H9 (cell line): ENCODE data around the gene IDUA. TPM values are rescaled to one million over a fixed set of nuclear protein-coding genes. Genes with fewer than 3 reads are reported as not detected.

Experiments
- DNase-seq: peaks from one replicate; pipeline ENCODE4 v3.0.0-alpha.2; 2017
- H2AFZ ChIP-seq: one replicate; pipeline ENCODE4 v1.6.1; 2013; ENCODE audit warnings: mild to moderate bottlenecking, low read length, control low read depth, moderate library complexity
- H2AK5ac ChIP-seq: 2 replicates; pipeline ENCODE4 v1.6.1; 2013; ENCODE audit warnings: low read length, control low read depth, mixed read lengths; ENCODE audit not compliant: insufficient read length
- H2BK120ac ChIP-seq: one replicate; pipeline ENCODE4 v1.6.1; 2013; ENCODE audit warnings: low read depth, mild to moderate bottlenecking, low read length, control low read depth, inconsistent platforms; ENCODE audit not compliant: poor library complexity, severe bottlenecking
- H2BK12ac ChIP-seq: 2 replicates; pipeline ENCODE4 v1.6.1; 2013; ENCODE audit warnings: low read length, control low read depth, mixed read lengths, low read depth; ENCODE audit not compliant: insufficient read length
- H2BK15ac ChIP-seq: 2 replicates; pipeline ENCODE4 v1.6.1; 2013; ENCODE audit warnings: low read depth, low read length, control low read depth
- H2BK20ac ChIP-seq: one replicate; pipeline ENCODE4 v1.6.1; 2013; ENCODE audit warnings: low read depth, mild to moderate bottlenecking, low read length, control low read depth, inconsistent platforms; ENCODE audit not compliant: poor library complexity, severe bottlenecking
- H2BK5ac ChIP-seq: 2 replicates; pipeline ENCODE4 v1.6.1; 2013; ENCODE audit warnings: low read length, control low read depth, mixed read lengths; ENCODE audit not compliant: insufficient read length
- H3K14ac ChIP-seq: 2 replicates; pipeline ENCODE4 v1.6.1; 2013; ENCODE audit warnings: low read length, control low read depth; ENCODE audit not compliant: insufficient read depth
- H3K18ac ChIP-seq: 2 replicates; pipeline ENCODE4 v1.6.1; 2013; ENCODE audit warnings: low read depth, mild to moderate bottlenecking, mixed read lengths, low read length, control low read depth; ENCODE audit not compliant: insufficient read length
- H3K23ac ChIP-seq: 2 replicates; pipeline ENCODE4 v1.6.1; 2013; ENCODE audit warnings: low read length, control low read depth, mixed read lengths, low read depth; ENCODE audit not compliant: insufficient read length
- H3K23me2 ChIP-seq: 2 replicates; pipeline ENCODE4 v1.6.1; 2013; ENCODE audit warnings: low read depth, mild to moderate bottlenecking, mixed read lengths, low read length, control low read depth; ENCODE audit not compliant: insufficient read length, poor library complexity, severe bottlenecking
- H3K27ac ChIP-seq: 2 replicates; pipeline ENCODE4 v1.5.1; 2013; ENCODE audit warnings: low read length, control low read depth, mixed read lengths, low read depth; ENCODE audit not compliant: insufficient read length
- H3K27me3 ChIP-seq: 2 replicates; pipeline ENCODE4 v1.6.1; 2013; ENCODE audit warnings: low read length, control low read depth, inconsistent platforms; ENCODE audit not compliant: insufficient read depth
- H3K4ac ChIP-seq: 2 replicates; pipeline ENCODE4 v1.6.1; 2013; ENCODE audit warnings: low read depth, mild to moderate bottlenecking, control low read depth, inconsistent platforms, low read length, moderate library complexity
- H3K4me1 ChIP-seq: 2 replicates; pipeline ENCODE4 v1.6.1; 2013; ENCODE audit warnings: low read length, control low read depth, inconsistent platforms; ENCODE audit not compliant: insufficient read depth
- H3K4me2 ChIP-seq: 2 replicates; pipeline ENCODE4 v1.6.1; 2013; ENCODE audit warnings: low read length, control low read depth, mixed read lengths; ENCODE audit not compliant: insufficient read length, insufficient read depth
- H3K56ac ChIP-seq: 2 replicates; pipeline ENCODE4 v1.6.1; 2013; ENCODE audit warnings: low read depth, mild to moderate bottlenecking, mixed read lengths, low read length, control low read depth; ENCODE audit not compliant: insufficient read length
- H3K79me1 ChIP-seq: 2 replicates; pipeline ENCODE4 v1.6.1; 2013; ENCODE audit warnings: low read depth, mild to moderate bottlenecking, moderate library complexity, low read length, control low read depth, inconsistent platforms; ENCODE audit not compliant: insufficient read depth, poor library complexity, severe bottlenecking
- H3K79me2 ChIP-seq: 2 replicates; pipeline ENCODE4 v1.6.1; 2013; ENCODE audit warnings: low read length, control low read depth, inconsistent platforms; ENCODE audit not compliant: insufficient read depth
- H3K9ac ChIP-seq: 2 replicates; pipeline ENCODE4 v1.6.1; 2013; ENCODE audit warnings: low read length, control low read depth, mixed read lengths; ENCODE audit not compliant: insufficient read length; ENCODE audit errors: extremely low read depth
- H3K9me3 ChIP-seq: one replicate; pipeline ENCODE4 v1.6.1; 2013; ENCODE audit warnings: low read depth, low read length, inconsistent platforms; ENCODE audit not compliant: control insufficient read depth
- H3T11ph ChIP-seq: one replicate; pipeline ENCODE4 v1.6.1; 2013; ENCODE audit warnings: mild to moderate bottlenecking, low read length, control low read depth, inconsistent platforms
- H4K20me1 ChIP-seq: one replicate; pipeline ENCODE4 v1.6.1; 2013; ENCODE audit not compliant: control insufficient read depth, insufficient read length, insufficient read depth
- H4K5ac ChIP-seq: 2 replicates; pipeline ENCODE4 v1.6.1; 2013; ENCODE audit warnings: low read depth, mild to moderate bottlenecking, mixed read lengths, low read length, control low read depth; ENCODE audit not compliant: insufficient read length
- H4K8ac ChIP-seq: replicated peaks from 2 replicates; pipeline ENCODE4 v1.6.1; 2013; ENCODE audit warnings: low read length, control low read depth, mixed read lengths, low read depth; ENCODE audit not compliant: insufficient read length
- H4K91ac ChIP-seq: 2 replicates; pipeline ENCODE4 v1.6.1; 2013; ENCODE audit warnings: low read depth, mild to moderate bottlenecking, moderate library complexity, mixed read lengths, low read length, control low read depth; ENCODE audit not compliant: insufficient read length
- H3K27ac Mint-ChIP-seq, 3 experiments: 2 replicates in 2 of 3; 3 replicates in 1 of 3; pipeline ENCODE4 v1.8.0; 2020 to 2021; ENCODE audit warnings: mixed read lengths in 3 of 3, mild to moderate bottlenecking in 1 of 3, moderate library complexity in 1 of 3
- H3K27me3 Mint-ChIP-seq: 2 replicates; pipeline ENCODE4 v1.8.0; 2021; ENCODE audit warnings: low read depth, mild to moderate bottlenecking, moderate library complexity, mixed read lengths
- H3K36me3 Mint-ChIP-seq, 3 experiments: 2 replicates in 2 of 3; 3 replicates in 1 of 3; pipeline ENCODE4 v1.8.0; 2020 to 2021; ENCODE audit warnings: low read depth in 3 of 3, mixed read lengths in 3 of 3; ENCODE audit not compliant: insufficient read depth in 1 of 3
- H3K4me1 Mint-ChIP-seq, 2 experiments: 2 replicates each; pipeline ENCODE4 v1.8.0; 2020; ENCODE audit warnings: mixed read lengths in 2 of 2
- H3K4me3 Mint-ChIP-seq, 2 experiments: 2 replicates in 1 of 2; 3 replicates in 1 of 2; pipeline ENCODE4 v1.8.0; 2020 to 2021; ENCODE audit warnings: mild to moderate bottlenecking in 2 of 2, mixed read lengths in 2 of 2, moderate library complexity in 1 of 2
- H3K9me3 Mint-ChIP-seq, 2 experiments: 2 replicates in 1 of 2; 3 replicates in 1 of 2; pipeline ENCODE4 v1.8.0; 2020; ENCODE audit warnings: mild to moderate bottlenecking in 2 of 2, mixed read lengths in 2 of 2, moderate library complexity in 1 of 2
- CTCF ChIP-seq: fragments of 200-600 bp; sonication (generic); conservative IDR thresholded peaks from 3 replicates; pipeline ENCODE4 v1.8.0; 2021; ENCODE audit warnings: antibody characterized with exemption, mild to moderate bottlenecking
- WGBS: extraction: QIAGEN DNeasy Blood & Tissue Kit; methylation state at CpG from one replicate; pipeline ENCODE4 v1.1.7; 2013; ENCODE audit warnings: missing lambda C conversion rate, low lambda C conversion rate, mixed read lengths; ENCODE audit not compliant: insufficient read length; ENCODE audit errors: extremely low coverage; 5-methylcytosine and 5-hydroxymethylcytosine counted together
- total RNA-seq: library from RNA; stranded (reverse); gene quantifications from 2 replicates; pipeline ENCODE4 v1.2.1, GENCODE V29; 2021

IDUA gene
- total RNA-seq, 1 experiment from 2014 or later, result 14.5 TPM

GRCh38 chr4:1047976-1048772, 61.3 kb downstream of the IDUA start:
- Histone ChIP-seq H3K9me3 (no peaks in the 10 kb centered on the region), H4K8ac (no peak overlapping the region), H3K9ac (no peak overlapping the region), H3K27ac (no peak overlapping the region), H3K23me2 (no peaks in the 10 kb centered on the region), H3K23ac (no peak overlapping the region), H2BK20ac (no peak overlapping the region), H3K4ac (no peak overlapping the region), H3K18ac (no peak overlapping the region), H3K56ac (no peak overlapping the region), H2AFZ (no peak overlapping the region), H4K20me1 (no peaks in the 10 kb centered on the region), H2AK5ac (no peak overlapping the region), H3K79me2 (no peaks in the 10 kb centered on the region), H4K5ac (no peak overlapping the region), H3K4me2 (no peak overlapping the region), H3K27me3 (no peaks in the 10 kb centered on the region; the same call in 1 of the 2 replicates), H3T11ph (no peak overlapping the region), H3K79me1 (no peaks in the 10 kb centered on the region), H2BK5ac (no peak overlapping the region), H2BK120ac (no peak overlapping the region), H3K14ac (no peak overlapping the region), H2BK12ac (no peak overlapping the region), H3K4me1 (no peaks in the 10 kb centered on the region; the same call in 1 of the 2 replicates), H4K91ac (no peak overlapping the region), H2BK15ac (no peak overlapping the region)
- Mint-ChIP-seq H3K9me3 (peaks cover 0 to 5% of the 10 kb centered on the region in 2 experiments; a peak in 3 of 5 replicates), H3K4me3 (no peak overlapping the region; a peak in 1 of 5 replicates), H3K27me3 (peaks cover 63% of the 10 kb centered on the region), H3K4me1 (peaks cover 4 to 7% of the 10 kb centered on the region in 2 experiments), H3K27ac (no peak overlapping the region), H3K36me3 (peaks cover 0 to 2% (median 0%) of the 10 kb centered on the region in 3 experiments; a peak in 2 of 7 replicates)
- TF ChIP-seq CTCF, result no peak
- peak; percentile 29 for DNase-seq
- WGBS, result no CpG with 5 or more reads among the region's 34 CpGs
